MCF 10A (cell line): Measurements from ENCODE around the gene NLRP8. TPM values are rescaled to one million over a fixed set of nuclear protein-coding genes. Genes with fewer than 3 reads are reported as not detected.

Experiments used
- BruUV-seq: library from RNA; stranded (reverse); fragments of 400-500 nt; replicated peaks from 2 replicates; lab custom pipeline; 2021; lab: Mats Ljungman, UMichigan
- CTCF ChIA-PET: fragments of 300-600 bp; sonication (Branson Sonifier 250); formaldehyde crosslinking; extraction: SDS; loops from one replicate; lab custom pipeline; 2021; ENCODE audit warnings: antibody characterized with exemption, inconsistent platforms; lab: Yijun Ruan, JAX
- POLR2A ChIA-PET: fragments of 300-600, 350-650 bp; sonication (Branson Sonifier 250); formaldehyde crosslinking; extraction: SDS; loops from one replicate; lab custom pipeline; 2020; ENCODE audit warnings: antibody characterized with exemption, inconsistent platforms; lab: Yijun Ruan, JAX
- DNase-seq: peaks from one replicate; pipeline ENCODE4 v3.0.0-alpha.2; 2018; ENCODE audit not compliant: unreplicated experiment
- H3K27ac Mint-ChIP-seq: one replicate; pipeline ENCODE4 v1.8.0; 2022; ENCODE audit warnings: mild to moderate bottlenecking, low read depth, mixed read lengths; ENCODE audit not compliant: unreplicated experiment
- H3K27me3 Mint-ChIP-seq: one replicate; pipeline ENCODE4 v1.8.0; 2022; ENCODE audit warnings: mixed read lengths; ENCODE audit not compliant: insufficient read depth, unreplicated experiment
- H3K36me3 Mint-ChIP-seq: one replicate; pipeline ENCODE4 v1.8.0; 2022; ENCODE audit warnings: mild to moderate bottlenecking, moderate library complexity, mixed read lengths; ENCODE audit not compliant: insufficient read depth, unreplicated experiment
- H3K4me1 Mint-ChIP-seq: one replicate; pipeline ENCODE4 v1.8.0; 2022; ENCODE audit warnings: mixed read lengths; ENCODE audit not compliant: insufficient read depth, unreplicated experiment
- H3K4me3 Mint-ChIP-seq: one replicate; pipeline ENCODE4 v1.8.0; 2022; ENCODE audit warnings: mild to moderate bottlenecking, moderate library complexity, mixed read lengths; ENCODE audit not compliant: unreplicated experiment
- H3K9me3 Mint-ChIP-seq: one replicate; pipeline ENCODE4 v1.8.0; 2022; ENCODE audit warnings: mixed read lengths; ENCODE audit not compliant: unreplicated experiment
- intact Hi-C: fragments of 100-400 bp; cut with micrococcal nuclease; formaldehyde crosslinking; loops from 2 replicates; pipeline ENCODE4 v1.14.1; 2022
- total RNA-seq: library from RNA; stranded (reverse); gene quantifications from 2 replicates; pipeline ENCODE4 v1.2.3, GENCODE V29; 2022
- TF ChIP-seq, protein P1 (sequence below): fragments of 200-600 bp; IDR thresholded peaks from one replicate; pipeline ENCODE4 v1.8.0; 2022; ENCODE audit warnings: antibody characterized with exemption, mild to moderate bottlenecking; ENCODE audit not compliant: unreplicated experiment

The NLRP8 gene
- total RNA-seq, 1 experiment from 2014 or later = not detected

GRCh38 chr19:55959996-55960675 lies 12.5 kb downstream of the NLRP8 start:
- intact Hi-C loops = no loop called here
- no peak for DNase-seq
- no peak overlapping the region for H3K27ac Mint-ChIP-seq
- no peaks in the 10 kb centered on the region for H3K4me1 Mint-ChIP-seq
- TF ChIP-seq, protein P1, sequence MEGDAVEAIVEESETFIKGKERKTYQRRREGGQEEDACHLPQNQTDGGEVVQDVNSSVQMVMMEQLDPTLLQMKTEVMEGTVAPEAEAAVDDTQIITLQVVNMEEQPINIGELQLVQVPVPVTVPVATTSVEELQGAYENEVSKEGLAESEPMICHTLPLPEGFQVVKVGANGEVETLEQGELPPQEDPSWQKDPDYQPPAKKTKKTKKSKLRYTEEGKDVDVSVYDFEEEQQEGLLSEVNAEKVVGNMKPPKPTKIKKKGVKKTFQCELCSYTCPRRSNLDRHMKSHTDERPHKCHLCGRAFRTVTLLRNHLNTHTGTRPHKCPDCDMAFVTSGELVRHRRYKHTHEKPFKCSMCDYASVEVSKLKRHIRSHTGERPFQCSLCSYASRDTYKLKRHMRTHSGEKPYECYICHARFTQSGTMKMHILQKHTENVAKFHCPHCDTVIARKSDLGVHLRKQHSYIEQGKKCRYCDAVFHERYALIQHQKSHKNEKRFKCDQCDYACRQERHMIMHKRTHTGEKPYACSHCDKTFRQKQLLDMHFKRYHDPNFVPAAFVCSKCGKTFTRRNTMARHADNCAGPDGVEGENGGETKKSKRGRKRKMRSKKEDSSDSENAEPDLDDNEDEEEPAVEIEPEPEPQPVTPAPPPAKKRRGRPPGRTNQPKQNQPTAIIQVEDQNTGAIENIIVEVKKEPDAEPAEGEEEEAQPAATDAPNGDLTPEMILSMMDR = no peak
- BruUV-seq = no TSS peak
- H3K27me3 Mint-ChIP-seq = no peaks in the 10 kb centered on the region
- CTCF ChIA-PET = no interaction called here
- H3K9me3 Mint-ChIP-seq = peaks cover 5% of the 10 kb centered on the region
- H3K4me3 Mint-ChIP-seq = no peak overlapping the region
- POLR2A ChIA-PET = no interaction called here
- H3K36me3 Mint-ChIP-seq = no peaks in the 10 kb centered on the region

- H3K9me3 Mint-ChIP-seq = peaks cover 16% of the 10 kb centered on the region
- intact Hi-C loops = no loop called here
- no peak overlapping the region for H3K27ac Mint-ChIP-seq
- DNase-seq = no peak
- no peaks in the 10 kb centered on the region for H3K36me3 Mint-ChIP-seq
- TF ChIP-seq, protein P1 = no peak
- CTCF ChIA-PET = no interaction called here
- H3K27me3 Mint-ChIP-seq = no peaks in the 10 kb centered on the region
- no peaks in the 10 kb centered on the region for H3K4me1 Mint-ChIP-seq
- H3K4me3 Mint-ChIP-seq = no peak overlapping the region
- no TSS peak for BruUV-seq
- POLR2A ChIA-PET = no interaction called here
Observed at GRCh38 chr19:55962186-55962585, 14.6 kb downstream of the NLRP8 start.

- TF ChIP-seq, protein P1 = no peak
- ChIA-PET POLR2A (no interaction called here), CTCF (no interaction called here)
- H3K4me1 Mint-ChIP-seq = no peaks in the 10 kb centered on the region
- no peaks in the 10 kb centered on the region for H3K36me3 Mint-ChIP-seq
- H3K9me3 Mint-ChIP-seq = peaks cover 47% of the 10 kb centered on the region
- intact Hi-C loops = no loop called here
- no TSS peak for BruUV-seq
- H3K27ac Mint-ChIP-seq = no peak overlapping the region
- no peaks in the 10 kb centered on the region for H3K27me3 Mint-ChIP-seq
- H3K4me3 Mint-ChIP-seq = no peak overlapping the region
- DNase-seq = no peak
Observed at GRCh38 chr19:55973982-55974381, 26.4 kb downstream of the NLRP8 start.

DNA sequence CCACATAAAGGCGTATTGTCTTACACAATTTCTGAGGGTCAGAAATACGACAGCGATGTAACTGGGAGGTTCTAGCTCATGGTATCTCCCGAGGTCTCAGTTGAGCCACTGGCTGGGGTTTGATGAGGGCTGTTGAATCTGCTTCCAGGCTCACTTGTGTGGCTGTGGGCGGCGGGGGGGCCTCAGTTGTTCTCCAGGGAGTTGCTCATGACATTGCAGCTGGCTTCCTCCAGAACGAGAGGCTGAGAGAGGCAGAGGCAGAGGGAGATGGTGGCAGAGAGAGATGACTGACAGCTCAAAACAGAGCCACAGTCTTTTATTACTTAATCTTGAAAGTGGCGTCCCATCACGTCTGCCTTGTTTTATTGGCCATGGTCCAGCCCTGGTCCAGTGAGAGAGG lies 32.8 kb downstream of the NLRP8 start:
- ChIA-PET CTCF (no interaction called here), POLR2A (no interaction called here)
- no peak overlapping the region for H3K4me3 Mint-ChIP-seq
- DNase-seq = no peak
- H3K9me3 Mint-ChIP-seq = peaks cover 29% of the 10 kb centered on the region
- H3K27me3 Mint-ChIP-seq = no peaks in the 10 kb centered on the region
- intact Hi-C loops = no loop called here
- no peaks in the 10 kb centered on the region for H3K36me3 Mint-ChIP-seq
- TF ChIP-seq, protein P1 = no peak
- no peak overlapping the region for H3K27ac Mint-ChIP-seq
- BruUV-seq = no TSS peak
- no peaks in the 10 kb centered on the region for H3K4me1 Mint-ChIP-seq
